Measurements from ENCODE around the gene NCOA3. TPM values are rescaled to one million over a fixed set of nuclear protein-coding genes. Genes with fewer than 3 reads are reported as not detected.
A peak's percentile ranks its signal among the peaks of the same experiment; 100 is the strongest.

The NCOA3 gene
- total RNA-seq, 1 experiment from 2014 or later, result 68.6 TPM

DNA sequence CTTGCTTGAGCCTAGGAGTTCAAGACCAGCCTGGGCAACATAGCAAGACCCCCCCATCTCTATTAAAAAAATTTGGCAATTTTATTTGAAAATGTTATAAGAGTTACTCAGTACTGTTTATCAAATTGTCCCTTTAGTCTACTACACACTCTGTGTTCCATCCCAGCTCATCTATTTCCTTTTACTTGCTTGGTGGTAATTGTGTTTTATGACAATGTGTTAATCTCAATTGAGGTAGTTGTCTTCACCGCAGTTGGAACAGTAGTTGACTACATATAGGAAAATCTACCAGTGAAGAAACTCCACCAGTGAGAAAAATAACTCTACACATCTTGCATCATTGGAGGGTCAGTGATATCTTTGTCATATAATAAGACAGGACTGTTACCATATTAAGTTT is 8.0 kb downstream of the NCOA3 start:
- no TSS peak for BruUV-seq (replicated peaks)
- DNase-seq (ENCODE audit: unreplicated experiment), result no peak
- Mint-ChIP-seq H3K9me3 (ENCODE audit: unreplicated experiment) (no peaks in the 10 kb centered on the region), H3K27ac (ENCODE audit: low read depth, unreplicated experiment) (no peak overlapping the region), H3K36me3 (ENCODE audit: insufficient read depth, unreplicated experiment) (peaks cover 27% of the 10 kb centered on the region), H3K4me3 (ENCODE audit: unreplicated experiment) (no peak overlapping the region), H3K4me1 (ENCODE audit: insufficient read depth, unreplicated experiment) (peaks cover 23% of the 10 kb centered on the region), H3K27me3 (ENCODE audit: insufficient read depth, unreplicated experiment) (no peaks in the 10 kb centered on the region)
- CTCF ChIA-PET, result interaction anchor here (0.6 kb wide), 2 partner anchors 35 to 100 kb away, joined by 3 read pairs; no protein-coding TSS in a partner anchor
- intact Hi-C loops (cut with micrococcal nuclease), result no loop called here
- POLR2A ChIA-PET, result interaction anchor here (1.5 to 1.8 kb wide), 3 partner anchors 16 to 77 kb away, joined by 4 to 7 read pairs (median 4); no protein-coding TSS in a partner anchor
- TF ChIP-seq, protein P1, sequence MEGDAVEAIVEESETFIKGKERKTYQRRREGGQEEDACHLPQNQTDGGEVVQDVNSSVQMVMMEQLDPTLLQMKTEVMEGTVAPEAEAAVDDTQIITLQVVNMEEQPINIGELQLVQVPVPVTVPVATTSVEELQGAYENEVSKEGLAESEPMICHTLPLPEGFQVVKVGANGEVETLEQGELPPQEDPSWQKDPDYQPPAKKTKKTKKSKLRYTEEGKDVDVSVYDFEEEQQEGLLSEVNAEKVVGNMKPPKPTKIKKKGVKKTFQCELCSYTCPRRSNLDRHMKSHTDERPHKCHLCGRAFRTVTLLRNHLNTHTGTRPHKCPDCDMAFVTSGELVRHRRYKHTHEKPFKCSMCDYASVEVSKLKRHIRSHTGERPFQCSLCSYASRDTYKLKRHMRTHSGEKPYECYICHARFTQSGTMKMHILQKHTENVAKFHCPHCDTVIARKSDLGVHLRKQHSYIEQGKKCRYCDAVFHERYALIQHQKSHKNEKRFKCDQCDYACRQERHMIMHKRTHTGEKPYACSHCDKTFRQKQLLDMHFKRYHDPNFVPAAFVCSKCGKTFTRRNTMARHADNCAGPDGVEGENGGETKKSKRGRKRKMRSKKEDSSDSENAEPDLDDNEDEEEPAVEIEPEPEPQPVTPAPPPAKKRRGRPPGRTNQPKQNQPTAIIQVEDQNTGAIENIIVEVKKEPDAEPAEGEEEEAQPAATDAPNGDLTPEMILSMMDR (IDR thresholded peaks at IDR 0.05; ENCODE audit: unreplicated experiment), result no peak

DNA sequence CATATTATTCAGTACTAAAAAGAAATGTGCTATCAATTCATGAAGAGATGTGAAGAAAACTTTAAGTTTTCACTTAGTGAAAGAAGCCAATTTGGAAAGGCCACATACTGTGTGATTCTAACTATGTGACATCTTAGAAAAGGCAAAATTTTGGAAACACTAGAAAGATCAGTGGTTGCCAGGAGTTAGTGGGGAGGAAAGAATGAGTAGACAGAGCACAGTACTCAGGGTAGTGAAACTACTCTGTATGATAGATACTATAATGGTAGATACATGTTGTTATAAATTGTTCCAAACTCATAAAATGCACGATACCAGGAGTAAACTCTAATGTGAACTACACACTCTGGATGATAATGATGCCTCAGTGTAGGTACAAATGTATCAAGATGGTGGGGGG is 14.2 kb downstream of the NCOA3 start:
- peaks cover 7% of the 10 kb centered on the region for H3K4me1 Mint-ChIP-seq (ENCODE audit: insufficient read depth, unreplicated experiment)
- peaks cover 54% of the 10 kb centered on the region for H3K36me3 Mint-ChIP-seq (ENCODE audit: insufficient read depth, unreplicated experiment)
- no peaks in the 10 kb centered on the region for H3K27me3 Mint-ChIP-seq (ENCODE audit: insufficient read depth, unreplicated experiment)
- peaks cover 6% of the 10 kb centered on the region for H3K9me3 Mint-ChIP-seq (ENCODE audit: unreplicated experiment)
- no peak for DNase-seq (ENCODE audit: unreplicated experiment)
- ChIA-PET CTCF (interaction anchor here (1.5 kb wide), 1 partner anchor 8 kb away, joined by 4 read pairs; no protein-coding TSS in a partner anchor), POLR2A (interaction anchor here (0.7 to 3.2 kb wide), 6 partner anchors 8 to 1104 kb away, joined by 3 to 26 read pairs (median 4); partner anchors contain the start of gene NCOA3)
- TF ChIP-seq, protein P1 (IDR thresholded peaks at IDR 0.05; ENCODE audit: unreplicated experiment), result no peak
- no TSS peak for BruUV-seq (replicated peaks)
- intact Hi-C loops (cut with micrococcal nuclease), result no loop called here
- H3K27ac Mint-ChIP-seq (ENCODE audit: low read depth, unreplicated experiment), result peak overlapping the region; percentile 70
- no peak overlapping the region for H3K4me3 Mint-ChIP-seq (ENCODE audit: unreplicated experiment)

DNA sequence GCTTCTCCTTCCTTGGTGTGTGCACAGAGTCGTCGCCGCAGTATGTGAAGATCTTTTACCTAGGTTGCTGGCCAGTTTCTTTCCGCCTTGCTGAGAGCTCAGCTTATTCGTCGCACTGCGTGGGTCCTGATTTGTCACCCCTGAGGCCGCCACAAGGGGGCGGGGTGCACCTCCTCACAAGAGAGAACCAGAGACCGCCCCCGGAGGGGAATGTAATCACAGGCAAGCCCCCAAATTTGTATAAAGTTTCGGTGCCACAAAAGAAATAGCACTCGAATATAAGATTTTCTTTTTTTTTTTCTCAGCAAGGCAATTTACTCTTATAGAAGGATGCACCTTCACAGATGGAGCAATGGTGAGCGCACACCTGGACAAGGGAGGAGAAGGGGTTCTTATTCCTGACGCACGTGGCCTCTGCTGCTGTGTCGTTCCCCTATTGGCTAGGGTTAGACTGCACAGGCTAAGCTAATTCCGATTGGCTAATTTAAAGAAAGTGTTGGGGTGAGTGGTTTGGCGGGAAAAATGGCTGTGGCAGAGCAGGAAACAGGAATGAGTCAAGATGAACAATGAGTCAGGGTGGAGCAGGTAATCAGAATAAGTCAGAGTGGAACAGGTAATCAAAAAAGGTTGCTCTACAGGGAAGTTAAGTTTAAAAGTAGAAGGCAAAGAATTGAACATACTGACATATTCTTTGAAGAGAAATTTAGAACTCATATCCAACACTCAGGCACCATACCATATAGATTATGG is 19.5 kb downstream of the NCOA3 start:
- intact Hi-C loops (cut with micrococcal nuclease), result no loop called here
- no peak overlapping the region for H3K4me3 Mint-ChIP-seq (ENCODE audit: unreplicated experiment)
- H3K27ac Mint-ChIP-seq (ENCODE audit: low read depth, unreplicated experiment), result no peak overlapping the region
- no peaks in the 10 kb centered on the region for H3K27me3 Mint-ChIP-seq (ENCODE audit: insufficient read depth, unreplicated experiment)
- BruUV-seq (replicated peaks), result no TSS peak
- H3K4me1 Mint-ChIP-seq (ENCODE audit: insufficient read depth, unreplicated experiment), result peaks cover under 1% of the 10 kb centered on the region
- POLR2A ChIA-PET, result interaction anchor here (0.6 to 1.0 kb wide), 4 partner anchors 30 to 49 kb away, joined by 3 read pairs; no protein-coding TSS in a partner anchor
- no peak for DNase-seq (ENCODE audit: unreplicated experiment)
- CTCF ChIA-PET, result interaction anchor here (0.6 to 0.7 kb wide), 3 partner anchors 15 to 88 kb away, joined by 3 to 4 read pairs (median 4); no protein-coding TSS in a partner anchor
- peaks cover 52% of the 10 kb centered on the region for H3K36me3 Mint-ChIP-seq (ENCODE audit: insufficient read depth, unreplicated experiment)
- H3K9me3 Mint-ChIP-seq (ENCODE audit: unreplicated experiment), result peaks cover 23% of the 10 kb centered on the region
- TF ChIP-seq, protein P1 (IDR thresholded peaks at IDR 0.05; ENCODE audit: unreplicated experiment), result no peak

DNA sequence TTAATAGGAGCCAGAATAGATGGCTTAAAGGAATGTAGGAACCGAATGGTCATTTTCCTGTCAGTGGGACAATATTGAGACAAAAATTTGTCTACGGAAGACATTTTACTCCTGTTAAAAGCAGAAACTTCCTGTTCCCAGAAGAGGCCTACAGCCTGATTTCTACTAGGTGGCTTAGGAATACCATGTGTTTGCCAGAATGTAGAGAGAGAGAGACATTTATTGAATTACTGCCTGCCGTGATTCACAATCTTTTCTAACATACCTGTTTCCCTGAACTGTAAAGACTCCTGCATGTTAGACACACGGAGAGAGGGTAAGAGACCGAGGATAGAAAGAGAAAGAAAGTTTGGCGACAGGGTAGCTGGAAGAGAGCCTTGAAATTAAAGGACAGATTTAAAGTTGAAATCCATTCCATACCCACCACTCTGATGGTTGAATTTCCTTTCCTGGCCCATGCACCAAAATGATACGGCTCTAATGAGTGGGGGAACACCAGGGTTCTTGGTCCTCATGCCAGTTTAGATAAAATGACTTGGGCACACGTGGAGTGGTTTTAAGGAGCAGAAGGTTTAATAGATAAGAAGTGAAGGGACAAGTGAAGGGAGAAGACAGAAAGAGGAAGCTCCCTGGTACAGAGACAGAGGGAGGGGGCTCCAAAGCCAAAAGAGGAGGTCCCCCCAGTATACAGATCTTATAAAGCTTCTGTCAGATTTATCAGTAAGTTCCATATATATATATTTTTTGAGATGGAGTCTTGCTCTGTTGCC is 22.5 kb downstream of the NCOA3 start:
- no peaks in the 10 kb centered on the region for H3K27me3 Mint-ChIP-seq (ENCODE audit: insufficient read depth, unreplicated experiment)
- H3K9me3 Mint-ChIP-seq (ENCODE audit: unreplicated experiment), result peaks cover 21% of the 10 kb centered on the region
- H3K4me3 Mint-ChIP-seq (ENCODE audit: unreplicated experiment), result no peak overlapping the region
- H3K4me1 Mint-ChIP-seq (ENCODE audit: insufficient read depth, unreplicated experiment), result no peaks in the 10 kb centered on the region
- no peak for DNase-seq (ENCODE audit: unreplicated experiment)
- H3K36me3 Mint-ChIP-seq (ENCODE audit: insufficient read depth, unreplicated experiment), result peaks cover 54% of the 10 kb centered on the region
- TF ChIP-seq, protein P1 (IDR thresholded peaks at IDR 0.05; ENCODE audit: unreplicated experiment), result no peak
- no TSS peak for BruUV-seq (replicated peaks)
- POLR2A ChIA-PET, result interaction anchor here (0.6 to 1.5 kb wide), 6 partner anchors 8 to 96 kb away, joined by 3 to 5 read pairs (median 4); no protein-coding TSS in a partner anchor
- CTCF ChIA-PET, result interaction anchor here (0.6 to 0.7 kb wide), 2 partner anchors 14 to 97 kb away, joined by 3 to 4 read pairs; no protein-coding TSS in a partner anchor
- H3K27ac Mint-ChIP-seq (ENCODE audit: low read depth, unreplicated experiment), result no peak overlapping the region
- intact Hi-C loops (cut with micrococcal nuclease), result no loop called here

Data from MCF 10A (cell line).